Activated gamma-delta T cell treated with Interleukin-2 at 50 U/mL for 16 hours (primary cell): ENCODE results near the gene RNF182.
"Not testable (repeated sequence)": the region's sequence is repeated elsewhere in the genome, so short reads cannot be mapped to it uniquely, and the experiment has no call there.

Experiments
- DNase-seq: peaks from one replicate; pipeline ENCODE4 v3.0.0-alpha.2; 2020

The RNF182 gene

DNA sequence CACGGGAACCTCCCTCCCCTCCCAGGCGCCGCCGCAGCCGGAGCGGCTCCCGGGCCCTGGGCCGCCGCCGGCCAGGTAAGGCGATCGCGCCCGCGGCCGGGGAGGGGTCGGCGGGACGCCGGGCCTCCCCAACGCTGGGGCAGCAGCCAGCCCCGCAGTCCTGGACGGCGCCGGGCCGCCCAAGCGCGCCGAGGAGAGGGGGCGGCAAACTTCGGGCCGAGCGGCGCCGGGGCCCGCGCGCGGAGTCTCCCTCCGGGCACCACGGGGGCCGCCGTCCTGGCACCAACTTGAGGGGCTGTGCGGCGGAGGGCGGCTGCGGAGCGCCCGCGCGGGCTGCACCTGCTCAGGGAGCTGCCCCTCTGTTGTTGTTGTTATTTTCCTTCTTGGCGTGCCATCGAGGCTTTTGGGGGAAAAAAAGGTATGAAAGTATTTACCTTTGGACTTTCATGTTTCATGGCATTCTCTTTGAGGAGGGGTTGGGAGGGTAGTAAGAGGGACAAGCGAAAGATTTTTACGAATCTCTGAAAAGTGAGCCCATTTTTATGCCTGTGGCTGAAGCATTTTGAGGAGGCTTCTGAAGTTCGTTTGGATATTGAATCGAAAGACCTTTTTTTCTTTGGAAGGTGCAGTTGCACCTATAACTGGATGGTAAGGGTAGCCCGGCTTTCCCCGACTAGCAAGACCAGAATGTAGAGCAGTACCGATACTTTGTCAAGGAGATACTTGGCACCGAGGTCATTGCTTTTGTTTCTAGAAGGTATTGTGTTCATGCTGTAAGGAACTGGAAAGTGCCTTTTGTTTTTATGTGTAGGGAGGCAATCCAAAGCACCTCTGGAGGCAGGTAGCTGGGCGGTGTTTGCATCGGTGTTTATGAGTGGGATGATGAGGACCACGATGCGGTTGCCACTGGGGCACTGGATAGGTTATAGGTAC is at the start of gene RNF182:
TSS of gene RNF182 (plus strand) at position 4 of the 933 bp plus-strand sequence. CDS start 52,168 bp downstream, outside the sequence.
- no peak for DNase-seq

DNA sequence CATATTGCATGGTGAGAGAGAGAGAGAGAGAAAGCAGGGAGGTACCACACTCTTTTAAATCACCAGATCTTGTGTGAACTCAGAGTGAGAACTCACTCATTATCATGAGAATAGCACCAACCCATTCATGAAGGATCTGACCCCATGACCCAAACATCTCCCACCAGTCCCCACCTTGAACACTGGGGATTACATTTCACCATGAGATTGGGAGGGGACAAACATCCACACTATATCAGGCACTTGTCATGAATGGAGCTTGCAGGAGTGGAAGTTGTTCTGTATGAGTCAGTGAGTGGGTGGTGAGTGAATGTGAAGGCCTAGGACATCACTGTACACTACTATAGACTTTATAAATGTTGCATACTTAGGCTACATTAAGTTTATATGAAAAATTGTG is 47.7 kb upstream of the RNF182 start:
- no peak for DNase-seq

- not testable (repeated sequence) for DNase-seq
These were observed 44.6 kb upstream of the RNF182 start for GRCh38 chr6:13880061-13880663.

DNA sequence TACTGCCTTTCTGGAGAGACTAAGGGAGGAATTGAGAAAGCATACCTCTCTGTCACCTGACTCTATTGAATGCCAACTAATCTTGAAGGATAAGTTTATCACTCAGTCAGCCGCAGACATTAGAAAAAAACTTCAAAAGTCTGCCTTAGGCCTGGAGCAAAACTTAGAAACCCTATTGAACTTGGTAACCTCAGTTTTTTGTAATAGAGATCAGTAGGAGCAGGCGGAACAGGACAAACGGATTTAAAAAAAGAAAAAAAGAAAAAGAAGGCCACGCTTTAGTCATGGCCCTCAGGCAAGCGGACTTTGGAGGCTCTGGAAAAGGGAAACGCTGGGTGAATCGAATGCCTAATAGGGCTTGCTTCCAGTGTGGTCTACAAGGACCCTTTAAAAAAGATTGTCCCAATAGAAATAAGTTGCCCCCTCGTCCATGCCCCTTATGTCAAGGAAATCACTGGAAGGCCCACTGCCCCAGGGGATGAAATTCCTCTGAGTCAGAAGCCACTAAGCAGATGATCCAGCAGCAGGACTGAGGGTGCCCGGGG is 43.1 kb upstream of the RNF182 start:
- DNase-seq: no peak

GRCh38 chr6:13883966-13884365 is 40.8 kb upstream of the RNF182 start:
- DNase-seq: no peak

- DNase-seq: no peak
These were observed 40.4 kb upstream of the RNF182 start for GRCh38 chr6:13884397-13884796.

DNA sequence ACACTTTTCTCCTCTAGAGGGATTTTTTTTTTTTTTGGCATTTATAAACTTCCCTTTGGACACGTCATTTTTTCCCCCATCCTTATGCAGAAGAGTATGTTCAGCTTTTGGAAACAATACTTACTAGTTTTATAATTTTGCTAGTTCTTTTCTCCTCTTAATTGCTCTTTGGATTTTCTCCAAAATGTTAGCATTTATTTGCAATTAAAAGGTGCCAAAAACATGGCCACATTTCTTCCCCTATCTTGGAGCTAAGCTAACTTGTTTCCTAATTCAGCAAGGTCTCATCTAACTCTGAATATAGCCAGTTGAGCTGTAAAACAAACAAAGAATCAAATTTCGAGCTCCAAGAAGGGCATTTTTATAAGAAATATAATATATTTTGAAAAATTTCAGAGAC is 39.2 kb upstream of the RNF182 start:
- DNase-seq: no peak

- no peak for DNase-seq
These were observed 37.8 kb upstream of the RNF182 start for GRCh38 chr6:13886949-13887348.

GRCh38 chr6:13892017-13892645 is 32.6 kb upstream of the RNF182 start:
- no peak for DNase-seq

- no peak for DNase-seq
These were observed 21.8 kb upstream of the RNF182 start for GRCh38 chr6:13902922-13903321.

DNA sequence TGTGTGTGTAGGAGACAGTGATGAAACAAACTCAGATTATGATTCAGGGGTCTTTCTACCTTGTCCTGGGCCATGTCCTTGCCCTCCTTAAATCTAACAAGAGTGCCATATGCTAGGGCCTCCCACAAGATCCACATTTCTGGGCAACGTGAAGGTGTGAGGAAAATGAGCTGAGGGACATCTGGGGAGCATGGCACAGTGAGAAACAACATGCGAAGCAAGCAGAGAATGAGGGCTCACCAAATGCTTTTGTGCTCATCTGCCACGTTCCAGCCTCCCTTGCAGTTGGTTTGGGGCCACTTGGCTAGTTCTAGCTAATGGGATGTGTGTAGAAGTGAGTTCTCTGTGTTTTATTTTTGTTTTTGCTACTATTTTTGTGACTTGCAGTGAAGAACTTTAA is 21.4 kb upstream of the RNF182 start:
- no peak for DNase-seq

DNA sequence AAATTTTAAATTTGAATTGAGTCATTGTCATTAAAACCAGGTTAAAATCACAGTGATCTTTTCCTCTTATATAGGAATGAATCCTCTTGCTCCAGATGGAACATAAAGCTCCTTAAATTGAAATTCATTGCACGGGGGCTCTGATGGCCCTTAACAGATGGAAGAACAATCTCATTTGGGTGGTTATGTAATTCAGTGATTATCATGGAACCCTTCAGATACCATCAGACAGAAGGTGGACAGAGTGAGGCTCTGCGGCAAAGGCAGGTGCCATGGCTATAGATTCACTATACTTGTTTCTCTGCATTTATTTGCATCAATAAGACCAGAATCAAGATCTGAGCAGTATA is 17.8 kb upstream of the RNF182 start:
- no peak for DNase-seq

GRCh38 chr6:13907614-13908215 is 17.0 kb upstream of the RNF182 start:
- no peak for DNase-seq

DNA sequence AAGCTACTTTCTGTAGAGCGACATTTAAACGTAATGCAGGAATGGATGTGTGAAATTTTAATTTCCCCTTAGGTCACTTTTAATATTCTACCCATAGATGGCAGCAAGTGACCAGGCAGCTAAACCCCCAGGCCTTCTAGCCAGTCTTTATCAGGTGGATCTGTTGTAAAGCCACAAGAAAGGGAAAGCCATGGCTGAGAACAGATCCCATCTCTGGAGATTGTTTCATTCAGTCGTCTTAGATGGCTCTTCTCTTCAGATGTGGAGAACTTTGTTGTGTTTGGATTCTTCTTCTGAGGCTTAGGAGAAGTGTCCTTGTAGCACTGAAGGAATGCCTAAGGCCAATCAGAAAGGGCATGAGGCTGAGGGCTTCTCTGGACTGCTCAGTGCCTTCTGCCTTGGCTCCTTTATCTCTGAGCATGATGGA is 15.8 kb upstream of the RNF182 start:
- DNase-seq: peak; percentile 38

GRCh38 chr6:13910443-13910842 is 14.3 kb upstream of the RNF182 start:
- no peak for DNase-seq

GRCh38 chr6:13911337-13911736 is 13.4 kb upstream of the RNF182 start:
- no peak for DNase-seq

- no peak for DNase-seq
These were observed 11.3 kb upstream of the RNF182 start for GRCh38 chr6:13913226-13914001.

DNA sequence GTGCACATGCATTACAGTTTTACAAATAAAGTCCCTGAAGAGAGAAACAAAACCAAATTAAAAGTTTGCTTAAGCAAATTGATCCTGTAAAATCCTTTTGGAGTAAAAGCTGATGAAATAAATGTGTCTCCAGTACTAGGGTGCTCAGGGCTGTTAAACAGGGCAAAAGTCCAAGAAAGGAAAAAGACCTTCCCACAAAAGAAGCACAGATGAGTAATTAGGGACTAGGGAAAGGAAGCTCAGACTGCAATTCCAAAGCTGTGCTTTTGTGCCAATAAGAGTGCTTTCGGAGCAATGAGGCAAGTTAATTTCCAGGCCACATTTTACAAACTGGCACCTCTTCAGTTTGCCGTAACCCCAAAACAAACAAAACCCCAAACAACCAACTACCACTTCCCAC is 10.4 kb upstream of the RNF182 start:
- DNase-seq: no peak

DNA sequence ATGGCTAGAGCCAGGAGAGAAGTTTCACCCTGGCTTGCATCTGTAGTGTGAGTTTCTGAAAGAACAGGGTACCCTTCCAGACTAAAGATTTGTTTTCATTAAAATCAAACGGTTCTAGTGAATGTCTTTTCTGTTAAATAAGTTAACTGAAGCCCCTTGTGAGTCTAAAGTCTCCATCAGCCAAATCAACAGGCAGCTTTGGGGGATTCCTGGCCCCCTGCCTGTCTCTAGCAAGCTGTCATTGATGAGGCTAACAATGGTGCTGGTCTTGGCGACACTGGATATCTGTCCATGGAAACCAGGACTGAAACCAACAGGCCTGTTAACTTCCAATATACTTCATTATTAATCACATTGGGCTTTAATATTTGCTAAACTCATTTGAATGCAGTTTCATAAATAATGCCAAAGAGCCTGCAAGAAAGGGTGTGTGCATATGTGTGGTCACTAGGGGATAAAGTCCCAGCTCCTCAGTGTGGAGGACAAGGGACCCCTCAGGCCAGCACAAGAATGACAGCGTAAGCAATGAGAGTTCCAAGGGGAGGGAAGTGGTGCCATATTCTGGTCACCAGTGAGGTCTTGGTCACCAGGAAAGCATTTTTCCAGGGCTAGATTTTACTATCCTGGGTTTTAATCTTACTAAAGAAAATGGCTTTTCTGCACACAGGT is 9.1 kb upstream of the RNF182 start:
- DNase-seq: no peak

DNA sequence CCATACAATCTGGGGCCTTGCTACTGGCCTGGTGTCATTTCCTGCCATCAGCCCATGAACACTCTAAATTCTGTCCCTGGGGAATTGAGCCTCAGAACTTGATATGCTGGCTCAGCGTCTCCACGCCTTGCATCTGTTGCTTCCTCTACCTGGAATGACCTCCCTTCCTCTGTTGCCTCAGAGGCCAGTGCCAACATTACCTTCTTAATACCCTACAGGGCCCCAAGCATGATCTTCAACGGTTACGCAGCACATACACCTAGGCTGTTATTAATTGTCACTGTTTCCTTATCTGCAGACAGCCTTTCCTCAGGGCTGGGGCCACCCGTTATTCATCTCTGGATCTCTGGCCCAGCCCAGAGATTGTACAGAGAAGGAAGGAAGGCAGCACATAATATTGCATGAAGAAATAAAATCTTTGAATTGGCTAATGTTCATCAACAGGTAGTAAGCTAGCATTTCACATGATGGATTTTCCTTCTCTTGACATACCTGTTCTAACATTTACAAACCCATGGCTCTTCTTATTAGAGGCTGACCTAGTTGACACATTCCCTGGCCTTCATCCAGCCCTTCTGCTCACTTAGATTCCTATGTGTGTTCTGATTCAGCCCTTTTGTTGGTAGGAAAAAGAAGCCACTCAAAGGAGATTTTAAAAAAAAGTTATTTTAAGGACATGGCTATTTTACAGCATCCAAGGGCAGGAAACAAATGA is 8.4 kb upstream of the RNF182 start:
- DNase-seq: no peak

DNA sequence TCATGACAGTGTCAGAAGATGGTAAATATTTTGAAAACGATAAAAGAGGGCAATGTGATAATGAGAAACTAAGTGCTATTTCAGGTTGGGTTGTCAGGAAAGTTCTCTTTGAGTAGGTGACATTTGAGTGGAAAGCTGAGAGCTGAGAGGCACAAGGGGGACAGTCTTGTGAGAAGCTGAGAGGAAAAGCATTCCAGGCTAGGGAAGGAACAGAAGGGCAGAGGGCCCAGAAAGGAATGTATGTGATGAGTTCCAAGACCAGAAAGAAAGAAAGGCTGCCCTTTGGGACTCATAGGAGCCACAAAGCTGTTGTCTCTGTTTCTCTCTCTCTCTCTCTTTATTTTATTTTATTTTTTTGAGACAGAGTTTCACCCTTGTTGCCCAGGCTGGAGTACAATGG is 7.6 kb upstream of the RNF182 start:
- no peak for DNase-seq
